Stimulated activated CD8-positive, alpha-beta memory T cell treated with anti-CD3 and anti-CD28 coated beads, Interleukin-12 subunit alpha, Interleukin-12 subunit beta, amount 100 ng/mL, for 24 hours (primary cell): Measurements from ENCODE around the gene KDELR3.

Source experiments
- DNase-seq: peaks from one replicate; pipeline ENCODE4 v3.0.0-alpha.2; 2020; ENCODE audit errors: extremely low read depth

The KDELR3 gene

GRCh38 chr22:38440747-38441350 lies 27.0 kb upstream of the KDELR3 start:
- DNase-seq = no peak

DNA sequence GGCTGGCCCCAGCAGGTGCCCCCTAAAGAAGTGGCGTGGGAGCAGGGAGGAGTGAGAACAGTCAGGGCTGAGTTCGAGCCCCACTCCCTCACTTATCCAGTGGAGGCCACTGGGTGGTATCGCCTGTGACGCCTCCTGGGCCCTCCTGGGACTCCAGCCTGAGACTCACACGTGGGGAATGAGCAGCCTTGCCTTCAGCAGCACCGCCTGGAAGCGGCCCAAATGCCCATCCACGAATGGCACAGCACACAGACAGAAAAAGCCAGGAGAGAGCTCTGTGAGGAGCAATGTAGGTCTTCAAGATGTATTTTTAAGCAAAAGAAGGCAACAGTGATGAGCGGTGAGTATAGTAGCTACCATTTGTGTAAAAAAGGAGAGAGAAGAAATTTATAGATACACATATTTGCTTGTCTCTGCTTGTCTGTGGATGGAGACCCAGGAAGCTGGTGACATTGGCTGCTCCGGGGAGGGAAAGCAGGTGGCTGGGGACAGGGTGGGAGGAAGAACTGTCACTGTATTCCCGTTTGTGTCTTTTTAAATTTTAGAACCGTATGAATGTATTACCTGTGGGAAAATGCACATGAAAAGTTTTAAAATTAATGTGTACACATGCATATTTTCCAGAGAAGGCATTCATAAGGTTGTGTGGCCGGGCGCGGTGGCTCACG lies 26.1 kb upstream of the KDELR3 start:
- no peak for DNase-seq

GRCh38 chr22:38442967-38443627 lies 24.8 kb upstream of the KDELR3 start:
- DNase-seq = no peak

DNA sequence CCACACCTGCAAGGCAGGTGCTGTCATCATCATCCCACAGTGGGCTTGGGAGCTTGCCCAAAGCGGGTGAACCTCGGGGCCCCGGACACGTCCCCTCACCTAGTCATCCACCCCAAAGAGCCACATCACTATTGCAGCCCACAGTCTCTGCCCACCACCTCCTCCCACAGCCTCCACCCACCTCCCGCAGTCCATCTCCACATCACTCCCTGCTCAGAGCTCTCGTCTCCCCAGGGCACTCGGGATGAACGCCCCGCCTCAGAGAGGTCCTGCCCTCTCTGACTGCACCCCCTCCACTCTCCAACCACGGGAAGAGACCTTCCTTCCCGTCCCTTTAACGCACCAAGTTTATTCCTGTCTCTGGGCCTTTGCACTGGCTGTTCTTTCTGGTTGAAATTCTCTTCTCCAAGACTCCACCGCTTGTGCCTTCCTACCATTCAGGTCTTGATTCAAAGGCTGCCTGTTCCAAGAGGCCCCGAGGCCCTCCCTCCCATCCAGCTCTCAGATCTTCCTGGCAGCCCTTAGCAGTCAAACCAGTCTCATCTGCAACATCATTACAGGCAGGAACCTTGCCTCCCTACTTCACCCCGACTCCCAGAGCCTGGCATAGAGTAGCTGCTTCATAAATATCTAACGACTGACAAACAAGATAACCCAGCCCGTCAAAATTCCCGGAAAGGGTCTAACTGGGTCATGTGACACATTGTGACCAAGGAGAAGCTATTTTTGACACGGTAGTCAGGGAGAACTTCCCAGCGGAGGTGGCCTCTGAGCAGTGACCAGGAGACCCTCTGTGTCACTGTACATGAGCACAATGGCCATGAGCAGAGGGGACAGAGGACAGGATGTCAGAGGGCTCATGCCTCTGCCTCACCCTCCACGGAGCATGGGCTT lies 24.0 kb upstream of the KDELR3 start:
- DNase-seq = no peak

DNA sequence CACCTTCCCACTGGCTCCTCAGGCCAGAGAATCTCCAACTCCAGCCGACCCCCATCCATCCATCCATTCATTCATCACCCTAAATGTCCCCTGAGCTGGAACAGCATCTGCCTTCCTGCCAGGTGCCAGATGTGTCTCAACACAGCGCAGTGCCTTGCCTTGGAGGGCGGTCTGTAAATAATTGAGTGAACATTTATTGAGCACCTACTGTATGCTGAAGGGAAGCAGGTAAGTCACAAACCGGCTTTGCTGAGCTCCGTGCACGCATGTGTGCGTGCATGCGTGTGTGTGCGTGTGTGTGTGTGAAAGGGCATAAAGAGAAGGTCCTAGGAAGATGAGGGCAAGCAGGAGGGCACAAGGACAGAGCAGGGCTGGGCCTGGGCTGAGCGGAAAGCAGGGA lies 23.1 kb upstream of the KDELR3 start:
- DNase-seq = no peak

GRCh38 chr22:38446018-38446601 lies 21.8 kb upstream of the KDELR3 start:
- DNase-seq = no peak

- DNase-seq = no peak
Measured at GRCh38 chr22:38448945-38449745, 18.8 kb upstream of the KDELR3 start.

DNA sequence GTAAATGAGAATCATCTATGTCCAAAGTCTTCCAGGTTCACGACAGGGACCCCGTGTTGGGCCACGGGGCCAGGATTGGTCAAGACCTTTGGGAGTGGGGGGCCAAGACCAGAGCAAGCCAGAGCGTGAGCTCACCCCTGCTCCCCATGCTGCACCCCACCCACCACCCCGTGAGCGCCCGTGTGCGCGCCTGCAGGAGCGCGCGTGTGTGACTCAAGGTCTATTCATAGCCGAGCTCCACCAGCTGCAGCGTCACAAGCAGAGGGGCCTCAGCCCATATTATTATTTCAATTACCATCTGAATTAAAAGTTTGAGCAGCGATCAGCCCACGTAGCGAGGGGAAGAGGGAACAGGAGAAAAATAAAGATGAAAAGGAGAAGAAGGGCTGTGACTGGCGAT lies 18.1 kb upstream of the KDELR3 start:
- no peak for DNase-seq

DNA sequence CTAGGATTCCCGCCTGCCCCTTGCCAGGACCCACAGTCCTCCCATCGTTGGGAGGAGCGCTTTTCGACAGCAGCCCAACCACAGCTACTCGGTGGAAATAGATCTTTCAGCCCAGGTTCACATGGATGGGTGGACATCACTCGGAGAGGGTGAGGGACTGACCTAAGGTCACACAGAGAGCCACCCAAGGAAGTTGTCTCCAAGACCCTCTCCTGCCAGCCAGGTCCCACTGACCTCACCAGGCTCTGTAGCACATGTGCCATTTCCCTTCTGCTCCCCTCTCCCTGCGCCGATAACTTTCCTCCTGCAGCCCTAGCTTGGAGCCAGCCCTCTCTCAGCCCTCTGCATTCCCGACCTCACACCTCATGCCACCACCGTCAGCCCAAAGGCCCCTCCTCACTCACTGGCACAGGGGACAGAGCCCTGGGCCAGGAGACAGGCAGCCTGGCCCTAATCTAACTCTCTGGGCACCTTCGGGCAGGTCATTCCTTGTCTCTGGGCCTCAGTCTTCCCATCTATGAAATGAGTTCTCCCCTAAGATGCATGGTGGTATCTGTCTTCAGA lies 17.6 kb upstream of the KDELR3 start:
- no peak for DNase-seq

GRCh38 chr22:38451404-38451803 lies 16.5 kb upstream of the KDELR3 start:
- DNase-seq = no peak

- no peak for DNase-seq
Measured at GRCh38 chr22:38451864-38452263, 16.0 kb upstream of the KDELR3 start.

GRCh38 chr22:38452373-38453065 lies 15.4 kb upstream of the KDELR3 start:
- DNase-seq = no peak

DNA sequence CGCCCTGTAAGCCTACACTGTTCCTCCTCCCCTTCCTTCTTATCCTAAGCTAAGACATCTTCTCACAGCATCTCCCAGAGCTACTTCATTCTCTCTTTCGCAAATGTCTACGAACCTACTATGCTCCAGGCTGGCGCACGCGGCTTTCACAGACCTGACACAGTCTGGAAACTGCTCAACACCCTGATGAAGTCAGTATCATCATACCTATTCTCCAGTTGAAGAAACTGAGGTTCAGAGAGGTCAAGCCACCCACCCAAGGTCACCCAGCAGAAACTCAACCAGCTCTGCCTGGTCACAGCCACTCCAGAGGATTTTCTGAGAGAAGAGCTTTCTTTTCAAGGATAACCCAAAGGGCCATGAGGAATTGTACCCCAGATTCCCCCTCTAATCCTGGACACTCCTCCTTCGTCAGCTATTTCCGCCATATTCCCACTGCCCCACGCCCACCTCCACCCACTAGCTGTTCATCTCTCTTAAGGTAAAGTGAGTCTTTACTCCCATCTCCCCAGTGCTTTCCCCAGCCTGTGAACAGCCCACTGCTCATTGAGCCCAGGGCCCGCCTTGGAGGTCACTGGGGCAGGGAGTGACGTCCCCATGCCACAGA lies 14.7 kb upstream of the KDELR3 start:
- DNase-seq = no peak

GRCh38 chr22:38453996-38454352 lies 13.9 kb upstream of the KDELR3 start:
- DNase-seq = no peak

- no peak for DNase-seq
Measured at GRCh38 chr22:38454353-38455075, 13.4 kb upstream of the KDELR3 start.

- no peak for DNase-seq
Measured at GRCh38 chr22:38455076-38455529, 12.8 kb upstream of the KDELR3 start, which contains the start of gene KCNJ4. Gene KCNJ4 (minus strand): TSS chr22:38455199. CDS start chr22:38428132, 27,067 bp downstream.

DNA sequence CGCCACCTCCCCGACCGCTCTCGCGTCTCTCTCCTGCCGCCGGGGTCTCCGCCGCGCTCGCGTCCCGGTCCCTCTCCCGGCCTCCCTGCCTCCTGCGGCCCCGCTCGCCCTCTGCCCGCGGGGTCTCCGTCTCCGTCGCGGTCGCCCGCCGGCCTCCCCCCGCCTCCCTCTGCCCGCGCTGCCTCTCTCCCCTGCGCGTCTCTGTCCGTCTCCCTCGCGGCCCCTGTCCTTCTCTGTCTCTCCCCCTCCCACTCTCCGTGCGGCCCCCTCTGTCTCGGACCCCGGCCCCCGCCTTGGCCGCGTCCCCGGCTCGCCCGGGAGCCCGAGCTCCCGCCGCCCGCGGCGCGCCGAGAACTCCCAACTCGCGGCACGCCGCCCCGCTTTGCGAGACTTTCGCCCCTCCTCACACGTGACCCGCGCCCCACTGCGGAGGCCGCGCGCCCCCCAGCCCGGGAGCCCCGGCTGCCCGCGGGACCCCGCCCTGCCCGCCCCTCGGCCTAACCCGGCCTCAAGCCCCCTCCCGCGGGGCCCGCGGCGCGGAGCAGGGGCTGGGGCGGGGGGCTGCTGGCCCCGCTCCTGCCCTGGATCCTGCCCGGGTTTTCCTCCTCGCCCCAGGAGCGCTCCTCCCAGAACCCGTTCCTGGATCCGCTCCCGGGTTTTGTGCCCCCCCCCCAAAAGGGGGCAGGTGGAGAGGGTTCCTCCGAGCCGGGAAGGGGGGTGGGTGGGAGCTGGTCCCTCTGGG lies 12.2 kb upstream of the KDELR3 start:
- DNase-seq = no peak

GRCh38 chr22:38456272-38456835 lies 11.5 kb upstream of the KDELR3 start:
- DNase-seq = no peak
